Stimulated activated CD4-positive, alpha-beta T cell treated with anti-CD3 and anti-CD28 coated beads, Interleukin-4, amount 100 ng/mL, for 24 hours (primary cell): ENCODE data around the gene AQP5.

Experiments
- DNase-seq: peaks from one replicate; pipeline ENCODE4 v3.0.0-alpha.2; 2020

Gene AQP5

GRCh38 chr12:49951411-49952240 is 10.0 kb upstream of the AQP5 start:
- DNase-seq: no peak

- DNase-seq: no peak
Observed at GRCh38 chr12:49952391-49953055, 9.1 kb upstream of the AQP5 start.

DNA sequence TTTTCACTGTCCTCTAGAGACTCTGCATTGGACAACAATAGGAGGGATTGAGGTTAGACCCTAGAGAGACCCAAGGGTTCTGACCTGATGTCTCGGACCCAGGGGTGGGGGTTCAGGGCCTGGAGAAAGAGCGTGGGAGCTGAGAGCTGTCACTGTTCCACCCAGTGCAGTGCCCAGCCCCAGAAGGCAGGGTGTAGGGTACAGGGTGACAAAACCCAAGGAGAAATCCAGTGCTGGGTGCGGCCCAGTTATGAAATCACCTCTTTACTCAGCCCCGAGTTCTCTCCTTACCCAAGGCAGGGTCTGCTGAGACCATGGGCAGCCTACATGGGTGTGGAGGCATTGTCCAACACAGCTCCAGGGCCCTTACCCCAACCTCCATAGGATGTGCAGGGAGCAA is 8.5 kb upstream of the AQP5 start:
- DNase-seq: no peak

DNA sequence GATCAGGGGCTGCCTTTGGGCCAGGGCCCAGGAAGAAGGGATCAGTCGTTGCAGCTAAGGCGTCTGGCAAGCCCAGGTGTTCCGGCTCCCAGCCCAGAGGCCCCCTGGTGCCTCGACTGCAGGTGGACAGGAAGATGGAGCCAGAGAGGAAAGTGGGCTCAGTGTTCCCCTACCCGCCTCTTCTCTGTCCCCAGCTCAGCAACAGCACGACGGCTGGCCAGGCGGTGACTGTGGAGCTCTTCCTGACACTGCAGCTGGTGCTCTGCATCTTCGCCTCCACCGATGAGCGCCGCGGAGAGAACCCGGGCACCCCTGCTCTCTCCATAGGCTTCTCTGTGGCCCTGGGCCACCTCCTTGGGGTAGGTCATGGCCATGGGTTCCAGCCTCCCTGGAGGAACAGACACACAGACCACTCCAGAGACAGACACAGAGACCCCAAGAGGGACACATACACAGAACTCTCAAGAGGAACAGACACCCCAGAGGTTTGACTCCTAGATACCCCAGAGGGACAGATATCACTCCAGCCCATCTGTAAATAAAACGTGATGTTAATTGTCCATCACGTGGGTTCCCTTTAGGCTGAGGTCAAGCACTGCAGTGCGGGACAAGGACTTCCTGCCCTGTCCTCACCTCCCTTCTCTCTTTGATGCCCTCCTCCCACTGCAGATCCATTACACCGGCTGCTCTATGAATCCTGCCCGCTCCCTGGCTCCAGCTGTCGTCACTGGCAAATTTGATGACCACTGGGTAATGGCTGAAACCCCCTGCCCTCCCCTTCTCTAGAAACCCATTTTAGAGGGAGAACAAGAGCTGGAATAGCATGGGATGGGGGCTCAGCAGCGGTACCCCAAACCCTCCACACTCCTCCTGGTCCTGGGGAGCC is 7.5 kb upstream of the AQP5 start:
- DNase-seq: no peak

DNA sequence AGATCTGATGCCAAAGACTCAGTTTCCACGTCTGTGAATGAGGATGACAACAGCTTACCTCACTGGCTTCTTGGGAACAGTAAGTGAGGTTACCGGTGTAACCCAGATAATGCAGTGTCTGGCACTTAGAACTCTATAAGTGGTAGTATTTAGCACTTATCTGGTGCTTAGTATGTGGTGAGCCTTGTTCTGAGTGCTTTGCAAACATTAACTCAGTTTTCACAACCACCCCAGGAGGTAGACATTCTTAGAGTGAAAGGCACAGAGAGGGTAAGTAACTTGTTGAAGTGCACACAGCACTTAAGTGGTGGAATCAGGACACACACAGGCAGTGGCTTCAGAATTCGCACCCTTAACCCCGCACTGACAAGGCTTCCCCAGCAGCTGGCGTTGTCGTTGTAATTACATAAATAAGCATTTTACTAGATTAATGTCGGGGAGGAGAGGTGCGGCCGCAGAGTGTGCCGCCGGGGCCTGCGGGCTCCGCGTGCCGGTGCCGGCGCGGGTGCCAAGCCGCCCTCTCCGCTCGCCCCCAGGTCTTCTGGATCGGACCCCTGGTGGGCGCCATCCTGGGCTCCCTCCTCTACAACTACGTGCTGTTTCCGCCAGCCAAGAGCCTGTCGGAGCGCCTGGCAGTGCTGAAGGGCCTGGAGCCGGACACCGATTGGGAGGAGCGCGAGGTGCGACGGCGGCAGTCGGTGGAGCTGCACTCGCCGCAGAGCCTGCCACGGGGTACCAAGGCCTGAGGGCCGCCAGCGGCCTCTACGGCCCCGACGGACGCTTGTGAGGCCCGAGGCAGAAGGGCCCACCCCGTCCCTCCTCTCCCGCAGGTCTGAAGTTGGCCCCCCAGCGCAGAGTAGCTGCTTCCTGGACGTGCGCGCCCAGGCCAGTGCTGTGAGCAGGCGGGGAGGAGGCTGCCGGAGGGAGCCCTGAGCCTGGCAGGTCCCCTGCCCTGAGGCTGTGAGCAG is 6.5 kb upstream of the AQP5 start:
- DNase-seq: no peak

GRCh38 chr12:49955899-49956662 is 5.6 kb upstream of the AQP5 start:
- no peak for DNase-seq

- DNase-seq: no peak
Observed at GRCh38 chr12:49956663-49957569, 4.8 kb upstream of the AQP5 start.

DNA sequence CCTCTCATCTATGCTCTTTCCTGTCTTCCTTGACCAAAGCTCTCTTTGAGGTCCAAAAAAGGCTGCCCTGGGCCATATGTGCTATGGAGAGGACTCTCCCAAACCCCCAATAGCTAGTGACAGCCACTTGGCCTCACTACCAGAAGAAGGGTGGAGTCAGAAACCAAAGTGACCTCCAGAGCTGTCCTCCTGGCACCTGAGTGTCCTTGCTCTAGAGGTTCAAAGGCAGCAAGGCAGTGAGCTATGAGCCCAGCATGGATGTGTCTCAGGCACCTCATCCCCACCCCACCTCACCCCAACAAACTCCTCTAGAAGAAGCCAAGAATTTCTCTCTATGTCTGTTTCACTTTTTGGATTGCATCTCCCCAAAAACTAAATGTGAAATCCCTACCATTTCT is 4.1 kb upstream of the AQP5 start:
- no peak for DNase-seq

DNA sequence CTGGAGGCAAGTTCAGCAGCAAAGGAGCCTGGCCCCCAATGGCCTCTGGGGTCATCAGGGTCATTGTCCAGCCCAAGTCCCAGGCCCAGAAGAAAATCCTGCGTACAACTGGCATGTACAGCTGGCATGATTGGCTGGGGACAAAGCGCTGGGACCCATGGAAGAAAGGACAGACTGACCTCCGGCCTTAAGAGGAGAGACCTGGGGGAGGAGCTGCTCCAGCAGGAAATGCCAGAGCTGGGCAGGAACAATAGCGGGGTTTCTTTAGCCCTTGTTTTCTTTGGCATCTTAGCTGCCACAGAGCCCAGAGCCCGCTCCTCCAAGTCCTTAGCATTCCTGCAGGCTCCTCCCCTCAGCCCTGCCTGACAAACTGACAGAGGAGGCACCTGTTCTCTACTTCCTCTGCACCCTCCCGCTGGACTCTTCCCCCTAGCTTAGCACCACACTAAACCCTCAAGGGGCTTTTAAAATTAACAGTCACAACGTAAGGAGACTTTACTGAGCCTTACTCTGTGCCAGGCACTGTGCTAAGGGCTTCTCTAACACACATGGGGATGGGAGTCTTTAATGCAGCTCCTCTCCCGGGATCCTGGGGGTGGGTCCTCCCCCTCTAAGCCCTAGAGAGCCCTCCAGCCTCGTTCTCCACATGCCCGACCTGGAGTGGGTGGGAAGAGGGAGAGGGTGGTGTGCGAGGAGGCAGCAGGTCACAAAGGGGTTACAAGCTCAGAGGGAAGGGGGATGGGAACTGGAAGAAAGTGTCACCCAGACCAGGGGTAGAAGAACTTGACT is 1.8 kb upstream of the AQP5 start:
- DNase-seq: no peak

GRCh38 chr12:49960474-49961110 is 1.1 kb upstream of the AQP5 start:
- no peak for DNase-seq

DNA sequence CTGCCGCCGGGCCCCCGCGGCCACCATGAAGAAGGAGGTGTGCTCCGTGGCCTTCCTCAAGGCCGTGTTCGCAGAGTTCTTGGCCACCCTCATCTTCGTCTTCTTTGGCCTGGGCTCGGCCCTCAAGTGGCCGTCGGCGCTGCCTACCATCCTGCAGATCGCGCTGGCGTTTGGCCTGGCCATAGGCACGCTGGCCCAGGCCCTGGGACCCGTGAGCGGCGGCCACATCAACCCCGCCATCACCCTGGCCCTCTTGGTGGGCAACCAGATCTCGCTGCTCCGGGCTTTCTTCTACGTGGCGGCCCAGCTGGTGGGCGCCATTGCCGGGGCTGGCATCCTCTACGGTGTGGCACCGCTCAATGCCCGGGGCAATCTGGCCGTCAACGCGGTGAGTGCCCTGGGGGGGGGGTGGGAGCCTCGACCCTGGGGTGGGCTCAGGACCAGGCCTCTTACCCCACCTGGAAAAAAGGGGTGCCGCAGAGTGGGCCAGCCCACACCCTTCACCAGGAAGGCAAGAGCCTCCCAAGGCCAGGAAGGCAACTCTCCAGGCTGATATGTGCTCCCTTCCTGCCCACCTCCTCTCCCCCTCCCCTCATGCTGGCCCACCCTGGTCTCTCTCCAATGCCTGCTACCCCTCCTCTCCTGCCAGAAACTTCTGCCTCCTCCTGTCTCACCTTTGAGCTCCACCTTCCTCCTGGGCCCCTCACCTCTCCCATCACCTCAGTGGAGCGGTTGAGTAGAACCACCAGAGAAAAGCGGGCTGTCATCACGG is 507 bp downstream of the AQP5 start:
- DNase-seq: no peak

- DNase-seq: no peak
Observed at GRCh38 chr12:49962861-49963765, 1.4 kb downstream of the AQP5 start.

GRCh38 chr12:49963976-49964815 is 2.5 kb downstream of the AQP5 start:
- DNase-seq: no peak

GRCh38 chr12:49964849-49965624 is 3.4 kb downstream of the AQP5 start:
- no peak for DNase-seq

- no peak for DNase-seq
Observed at GRCh38 chr12:49965836-49966235, 4.2 kb downstream of the AQP5 start.
